ENCODE measurements around the gene TRIM72.

GRCh38 chr16:31250782-31251384 lies 37.0 kb downstream of the TRIM72 start:
- TF ChIP-seq POLR2A (IDR thresholded peaks at IDR 0.05) (no peak), CTCF (IDR thresholded peaks at IDR 0.05) (no peak), EP300 (IDR thresholded peaks at IDR 0.05) (no peak)
